Measurements from ENCODE around the gene SEMA6B.
"Not testable (repeated sequence)": the region's sequence is repeated elsewhere in the genome, so short reads cannot be mapped to it uniquely, and the experiment has no call there.

Gene SEMA6B

GRCh38 chr19:4528843-4529242 is 30.6 kb downstream of the SEMA6B start:
- Mint-ChIP-seq H3K4me1 (no peaks in the 10 kb centered on the region), H3K36me3 (ENCODE audit: low read depth) (no peaks in the 10 kb centered on the region), H3K4me3 (no peak overlapping the region), H3K9me3 (no peaks in the 10 kb centered on the region), H3K27me3 (ENCODE audit: low read depth) (peaks cover 15% of the 10 kb centered on the region), H3K27ac (no peak overlapping the region)
- TF ChIP-seq CTCF (IDR thresholded peaks at IDR 0.05; ENCODE audit: unreplicated experiment in 3 of 3) = no peak

- H3K27me3 Mint-ChIP-seq (ENCODE audit: low read depth); H3K9me3 Mint-ChIP-seq; H3K4me3 Mint-ChIP-seq; H3K27ac Mint-ChIP-seq; H3K36me3 Mint-ChIP-seq (ENCODE audit: low read depth); H3K4me1 Mint-ChIP-seq: not testable (repeated sequence)
These were observed 32.1 kb downstream of the SEMA6B start for GRCh38 chr19:4527377-4527776.

GRCh38 chr19:4525563-4526002 is 33.9 kb downstream of the SEMA6B start:
- no peak for TF ChIP-seq CTCF (IDR thresholded peaks at IDR 0.05; ENCODE audit: unreplicated experiment in 3 of 3)
- no peaks in the 10 kb centered on the region for H3K4me1 Mint-ChIP-seq
- peaks cover 8% of the 10 kb centered on the region for H3K27me3 Mint-ChIP-seq (ENCODE audit: low read depth)
- no peaks in the 10 kb centered on the region for H3K9me3 Mint-ChIP-seq
- H3K36me3 Mint-ChIP-seq (ENCODE audit: low read depth) = no peaks in the 10 kb centered on the region
- H3K27ac Mint-ChIP-seq = no peak overlapping the region
- H3K4me3 Mint-ChIP-seq = no peak overlapping the region

- H3K36me3 Mint-ChIP-seq (ENCODE audit: low read depth) = no peaks in the 10 kb centered on the region
- H3K27me3 Mint-ChIP-seq (ENCODE audit: low read depth) = peaks cover 8% of the 10 kb centered on the region
- H3K27ac Mint-ChIP-seq = peak overlapping the region in 1 of 3 experiments; percentile 33
- TF ChIP-seq CTCF (IDR thresholded peaks at IDR 0.05; ENCODE audit: unreplicated experiment in 3 of 3) = peak; percentile 52 to 62 (median 55)
- peaks cover 1% of the 10 kb centered on the region for H3K4me1 Mint-ChIP-seq
- no peak overlapping the region for H3K4me3 Mint-ChIP-seq
- H3K9me3 Mint-ChIP-seq = no peaks in the 10 kb centered on the region
These were observed 34.5 kb downstream of the SEMA6B start for GRCh38 chr19:4524808-4525562.

- Mint-ChIP-seq H3K27ac (no peak overlapping the region), H3K36me3 (ENCODE audit: low read depth) (no peaks in the 10 kb centered on the region), H3K4me1 (peaks cover 9% of the 10 kb centered on the region), H3K27me3 (ENCODE audit: low read depth) (peaks cover 8% of the 10 kb centered on the region), H3K4me3 (no peak overlapping the region), H3K9me3 (no peaks in the 10 kb centered on the region)
- TF ChIP-seq CTCF (IDR thresholded peaks at IDR 0.05; ENCODE audit: unreplicated experiment in 3 of 3) = peak; percentile 37 to 52 (median 48)
These were observed 36.0 kb downstream of the SEMA6B start for GRCh38 chr19:4523306-4524110.

- H3K27me3 Mint-ChIP-seq (ENCODE audit: low read depth) = peaks cover 8% of the 10 kb centered on the region
- H3K4me3 Mint-ChIP-seq = no peak overlapping the region
- H3K27ac Mint-ChIP-seq = no peak overlapping the region
- peaks cover 11% of the 10 kb centered on the region for H3K4me1 Mint-ChIP-seq
- H3K36me3 Mint-ChIP-seq (ENCODE audit: low read depth) = no peaks in the 10 kb centered on the region
- TF ChIP-seq CTCF (IDR thresholded peaks at IDR 0.05; ENCODE audit: unreplicated experiment in 3 of 3) = no peak
- H3K9me3 Mint-ChIP-seq = no peaks in the 10 kb centered on the region
These were observed 37.0 kb downstream of the SEMA6B start for GRCh38 chr19:4522291-4523002.
